MM.1S (cell line): Measurements from ENCODE around the gene PREP.

Experiments used
- EZH2 ChIP-seq: fragments of 300-600 bp; sonication (generic); optimal IDR thresholded peaks from 2 replicates; pipeline ENCODE3; 2017; ENCODE audit warnings: low read depth, mild to moderate bottlenecking, antibody characterized with exemption, low read length, mixed read lengths
- TF ChIP-seq, protein P1 (sequence below): fragments of 300-600 bp; sonication (generic); IDR thresholded peaks from 2 replicates; pipeline ENCODE4 v1.5.1; 2016; ENCODE audit warnings: antibody characterized with exemption, low read length, mixed read lengths

DNA sequence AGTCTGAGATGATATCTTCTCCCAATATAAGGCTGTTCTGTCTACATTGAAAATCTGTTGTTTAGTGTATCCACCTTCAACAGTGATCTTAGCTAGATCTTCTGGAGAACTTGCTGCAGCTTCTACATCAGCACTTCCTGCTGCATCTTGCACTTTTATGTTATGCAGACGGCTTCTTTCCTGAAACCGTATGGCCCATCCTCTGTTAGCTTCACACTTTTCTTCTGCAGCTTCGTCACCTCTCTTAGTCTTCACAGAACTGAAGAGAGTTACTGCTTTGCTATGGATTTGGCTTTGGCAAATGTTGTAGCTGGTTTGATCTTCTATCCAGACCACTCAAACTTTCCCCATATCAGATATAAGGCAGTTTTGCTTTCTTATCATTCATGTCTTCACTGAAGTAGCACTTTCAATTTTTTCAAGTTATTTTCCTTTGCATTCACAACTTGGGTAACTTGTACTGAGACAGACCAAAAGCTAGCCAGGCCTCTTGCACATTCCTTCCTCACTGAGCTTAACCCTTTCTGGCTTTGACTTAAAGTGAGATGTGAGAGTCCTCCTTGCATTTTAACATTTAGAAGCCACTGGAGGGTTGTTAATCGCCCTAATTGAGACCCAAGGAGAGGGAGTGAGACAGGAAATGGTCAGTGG lies 110.1 kb downstream of the PREP start:
- TF ChIP-seq, protein P1, sequence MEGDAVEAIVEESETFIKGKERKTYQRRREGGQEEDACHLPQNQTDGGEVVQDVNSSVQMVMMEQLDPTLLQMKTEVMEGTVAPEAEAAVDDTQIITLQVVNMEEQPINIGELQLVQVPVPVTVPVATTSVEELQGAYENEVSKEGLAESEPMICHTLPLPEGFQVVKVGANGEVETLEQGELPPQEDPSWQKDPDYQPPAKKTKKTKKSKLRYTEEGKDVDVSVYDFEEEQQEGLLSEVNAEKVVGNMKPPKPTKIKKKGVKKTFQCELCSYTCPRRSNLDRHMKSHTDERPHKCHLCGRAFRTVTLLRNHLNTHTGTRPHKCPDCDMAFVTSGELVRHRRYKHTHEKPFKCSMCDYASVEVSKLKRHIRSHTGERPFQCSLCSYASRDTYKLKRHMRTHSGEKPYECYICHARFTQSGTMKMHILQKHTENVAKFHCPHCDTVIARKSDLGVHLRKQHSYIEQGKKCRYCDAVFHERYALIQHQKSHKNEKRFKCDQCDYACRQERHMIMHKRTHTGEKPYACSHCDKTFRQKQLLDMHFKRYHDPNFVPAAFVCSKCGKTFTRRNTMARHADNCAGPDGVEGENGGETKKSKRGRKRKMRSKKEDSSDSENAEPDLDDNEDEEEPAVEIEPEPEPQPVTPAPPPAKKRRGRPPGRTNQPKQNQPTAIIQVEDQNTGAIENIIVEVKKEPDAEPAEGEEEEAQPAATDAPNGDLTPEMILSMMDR: no peak
- no peak for TF ChIP-seq EZH2
